ENCODE results near the gene FOXJ3.

- TF ChIP-seq EZH2 (IDR thresholded peaks at IDR 0.05; ENCODE audit: insufficient read depth, poor library complexity, severe bottlenecking), result no peak
- no peak for TF ChIP-seq EZH2phosphoT487 (IDR thresholded peaks at IDR 0.05; ENCODE audit: insufficient read depth, low read depth)
These were observed 74.5 kb downstream of the FOXJ3 start for GRCh38 chr1:42260376-42261070.

All from GM23248 (cell line).